Measurements from ENCODE around the gene CAB39. TPM values are rescaled to one million over a fixed set of nuclear protein-coding genes. Genes with fewer than 3 reads are reported as not detected.
"Not testable (repeated sequence)": the region's sequence is repeated elsewhere in the genome, so short reads cannot be mapped to it uniquely, and the experiment has no call there.

CAB39 gene
- polyA plus RNA-seq, 3 donors, result 33.1 to 53.8 (median 38.3) TPM

GRCh38 chr2:230696670-230697069 is 16.0 kb upstream of the CAB39 start:
- peaks cover 0 to 3% (median 0%) of the 10 kb centered on the region in 7 donors for H3K9me3 Mint-ChIP-seq
- H3K4me3 ChIP-seq (replicated peaks in 1 of 3; ENCODE audit: low read depth in 2 of 3, low read length in 3 of 3), result no peak overlapping the region
- H3K9me3 ChIP-seq (replicated peaks in 1 of 2; ENCODE audit: control insufficient read depth in 1 of 2, insufficient read depth in 1 of 2, low read length in 2 of 2), result no peaks in the 10 kb centered on the region
- H2AFZ ChIP-seq (ENCODE audit: insufficient read depth, low read depth, low read length, poor library complexity, severe bottlenecking), result no peak overlapping the region
- H3K27me3 Mint-ChIP-seq (ENCODE audit: low read depth in 3 of 3), result peaks cover 0 to 2% (median 0%) of the 10 kb centered on the region in 3 donors
- H3K27me3 ChIP-seq (ENCODE audit: control insufficient read depth in 2 of 2, insufficient read depth in 2 of 2, low read length in 2 of 2), result no peaks in the 10 kb centered on the region
- H3K27ac Mint-ChIP-seq, result no peak overlapping the region
- no peak overlapping the region for H3K4me3 Mint-ChIP-seq
- peaks cover 19 to 30% of the 10 kb centered on the region in 2 donors for H3K4me1 ChIP-seq (ENCODE audit: control insufficient read depth in 1 of 2, insufficient read depth in 2 of 2, low read length in 2 of 2)
- peaks cover 5% of the 10 kb centered on the region in 2 donors for H3K36me3 Mint-ChIP-seq
- no peak overlapping the region for H3K9ac ChIP-seq (ENCODE audit: insufficient read depth, low read length, poor library complexity, severe bottlenecking)
- no peak for TF ChIP-seq CTCF (IDR thresholded peaks at IDR 0.05)
- peaks cover 36% of the 10 kb centered on the region for H3K4me1 Mint-ChIP-seq
- no peaks in the 10 kb centered on the region for H3K36me3 ChIP-seq (replicated peaks in 1 of 2; ENCODE audit: control insufficient read depth in 1 of 2, insufficient read depth in 2 of 2, low read length in 2 of 2)
- H4K20me1 ChIP-seq (ENCODE audit: insufficient read depth, low read length), result no peaks in the 10 kb centered on the region
- DNase-seq, result no peak
- intact Hi-C loops (cut with micrococcal nuclease), result no loop called here
- H3K27ac ChIP-seq (ENCODE audit: low read depth in 1 of 2, low read length in 2 of 2), result no peak overlapping the region
- H3K4me2 ChIP-seq (replicated peaks; ENCODE audit: extremely low read depth, low read length, poor library complexity, severe bottlenecking), result no peak overlapping the region
- no peaks in the 10 kb centered on the region for H3K79me2 ChIP-seq (ENCODE audit: insufficient read depth, low read length)

GRCh38 chr2:230697676-230698075 is 15.0 kb upstream of the CAB39 start:
- no peaks in the 10 kb centered on the region for H3K79me2 ChIP-seq (ENCODE audit: insufficient read depth, low read length)
- intact Hi-C loops (cut with micrococcal nuclease), result no loop called here
- no peaks in the 10 kb centered on the region for H3K9me3 ChIP-seq (replicated peaks in 1 of 2; ENCODE audit: control insufficient read depth in 1 of 2, insufficient read depth in 1 of 2, low read length in 2 of 2)
- no peak overlapping the region for H3K4me3 ChIP-seq (replicated peaks in 1 of 3; ENCODE audit: low read depth in 2 of 3, low read length in 3 of 3)
- no peaks in the 10 kb centered on the region for H4K20me1 ChIP-seq (ENCODE audit: insufficient read depth, low read length)
- Mint-ChIP-seq H3K36me3 (peaks cover 8 to 9% of the 10 kb centered on the region in 2 donors), H3K27me3 (ENCODE audit: low read depth in 3 of 3) (no peaks in the 10 kb centered on the region), H3K9me3 (peaks cover 0 to 8% (median 4%) of the 10 kb centered on the region in 7 donors), H3K4me1 (peaks cover 40% of the 10 kb centered on the region), H3K27ac (no peak overlapping the region), H3K4me3 (no peak overlapping the region)
- H3K4me2 ChIP-seq (replicated peaks; ENCODE audit: extremely low read depth, low read length, poor library complexity, severe bottlenecking), result no peak overlapping the region
- WGBS (ENCODE audit: insufficient coverage), result 100% methylated on average over 1 of the region's 4 CpGs
- H3K27me3 ChIP-seq (ENCODE audit: control insufficient read depth in 2 of 2, insufficient read depth in 2 of 2, low read length in 2 of 2), result no peaks in the 10 kb centered on the region
- H3K4me1 ChIP-seq (ENCODE audit: control insufficient read depth in 1 of 2, insufficient read depth in 2 of 2, low read length in 2 of 2), result peaks cover 19 to 31% of the 10 kb centered on the region in 2 donors
- no peak for TF ChIP-seq CTCF (IDR thresholded peaks at IDR 0.05)
- H3K9ac ChIP-seq (ENCODE audit: insufficient read depth, low read length, poor library complexity, severe bottlenecking), result no peak overlapping the region
- H3K27ac ChIP-seq (ENCODE audit: low read depth in 1 of 2, low read length in 2 of 2), result no peak overlapping the region
- H2AFZ ChIP-seq (ENCODE audit: insufficient read depth, low read depth, low read length, poor library complexity, severe bottlenecking), result no peak overlapping the region
- no peaks in the 10 kb centered on the region for H3K36me3 ChIP-seq (replicated peaks in 1 of 2; ENCODE audit: control insufficient read depth in 1 of 2, insufficient read depth in 2 of 2, low read length in 2 of 2)
- DNase-seq, result no peak

- peaks cover 35% of the 10 kb centered on the region for H3K4me1 Mint-ChIP-seq
- H3K27ac ChIP-seq (ENCODE audit: low read depth in 1 of 2, low read length in 2 of 2); H3K27me3 Mint-ChIP-seq (ENCODE audit: low read depth in 3 of 3); H3K4me3 ChIP-seq (replicated peaks in 1 of 3; ENCODE audit: low read depth in 2 of 3, low read length in 3 of 3); H3K27me3 ChIP-seq (ENCODE audit: control insufficient read depth in 2 of 2, insufficient read depth in 2 of 2, low read length in 2 of 2); H3K36me3 ChIP-seq (replicated peaks in 1 of 2; ENCODE audit: control insufficient read depth in 1 of 2, insufficient read depth in 2 of 2, low read length in 2 of 2); H3K9ac ChIP-seq (ENCODE audit: insufficient read depth, low read length, poor library complexity, severe bottlenecking); H3K4me2 ChIP-seq (replicated peaks; ENCODE audit: extremely low read depth, low read length, poor library complexity, severe bottlenecking); H3K9me3 ChIP-seq (replicated peaks in 1 of 2; ENCODE audit: control insufficient read depth in 1 of 2, insufficient read depth in 1 of 2, low read length in 2 of 2); H3K4me3 Mint-ChIP-seq; DNase-seq; H2AFZ ChIP-seq (ENCODE audit: insufficient read depth, low read depth, low read length, poor library complexity, severe bottlenecking); H3K79me2 ChIP-seq (ENCODE audit: insufficient read depth, low read length); H4K20me1 ChIP-seq (ENCODE audit: insufficient read depth, low read length); intact Hi-C loops (cut with micrococcal nuclease): not testable (repeated sequence)
- peaks cover 9 to 15% of the 10 kb centered on the region in 2 donors for H3K36me3 Mint-ChIP-seq
- WGBS (ENCODE audit: insufficient coverage), result 100% methylated on average over 2 of the region's 3 CpGs
- peaks cover 0 to 13% (median 6%) of the 10 kb centered on the region in 7 donors for H3K9me3 Mint-ChIP-seq
- H3K4me1 ChIP-seq (ENCODE audit: control insufficient read depth in 1 of 2, insufficient read depth in 2 of 2, low read length in 2 of 2), result peaks cover 19 to 31% of the 10 kb centered on the region in 2 donors
- H3K27ac Mint-ChIP-seq, result peak overlapping the region in 2 of 7 donors; percentile 8 to 24
These were observed 13.9 kb upstream of the CAB39 start for GRCh38 chr2:230698753-230699152.
